ACC112 (cell line): ENCODE data around the gene MRPL21.
"Not testable (repeated sequence)": the region's sequence is repeated elsewhere in the genome, so short reads cannot be mapped to it uniquely, and the experiment has no call there.

ENCODE experiments used
- H2AFZ ChIP-seq: fragments of 200-600 bp; sonication (generic); one replicate; pipeline ENCODE4 v1.6.0; 2017; ENCODE audit warnings: antibody characterized with exemption, low read length; ENCODE audit not compliant: unreplicated experiment
- H3K27ac ChIP-seq: fragments of 200-600 bp; sonication (generic); 2 replicates; pipeline ENCODE4 v1.5.1; 2014; ENCODE audit warnings: low read depth, mild to moderate bottlenecking, antibody characterized with exemption, low read length, moderate library complexity
- H3K27me3 ChIP-seq: fragments of 200-600 bp; sonication (generic); 2 replicates; pipeline ENCODE4 v1.6.1; 2014; ENCODE audit warnings: mild to moderate bottlenecking, antibody characterized with exemption, low read length, moderate library complexity, mixed read lengths; ENCODE audit not compliant: insufficient read depth
- H3K36me3 ChIP-seq: fragments of 200-600 bp; sonication (generic); 2 replicates; pipeline ENCODE4 v1.6.1; 2016; ENCODE audit warnings: mild to moderate bottlenecking, antibody characterized with exemption, low read length, moderate library complexity, mixed read lengths; ENCODE audit not compliant: insufficient read depth
- H3K4me1 ChIP-seq: fragments of 200-600 bp; sonication (generic); one replicate; pipeline ENCODE4 v1.6.1; 2016; ENCODE audit warnings: low read length, mixed read lengths; ENCODE audit not compliant: insufficient read depth, unreplicated experiment, control insufficient read depth
- H3K4me3 ChIP-seq: fragments of 200-600 bp; sonication (generic); 2 replicates; pipeline ENCODE4 v1.5.1; 2014; ENCODE audit warnings: mild to moderate bottlenecking, low read depth, low read length
- H3K79me2 ChIP-seq: fragments of 200-600 bp; sonication (generic); one replicate; pipeline ENCODE4 v1.6.0; 2016; ENCODE audit warnings: low read length; ENCODE audit not compliant: control insufficient read depth, unreplicated experiment, insufficient read depth

MRPL21 gene

DNA sequence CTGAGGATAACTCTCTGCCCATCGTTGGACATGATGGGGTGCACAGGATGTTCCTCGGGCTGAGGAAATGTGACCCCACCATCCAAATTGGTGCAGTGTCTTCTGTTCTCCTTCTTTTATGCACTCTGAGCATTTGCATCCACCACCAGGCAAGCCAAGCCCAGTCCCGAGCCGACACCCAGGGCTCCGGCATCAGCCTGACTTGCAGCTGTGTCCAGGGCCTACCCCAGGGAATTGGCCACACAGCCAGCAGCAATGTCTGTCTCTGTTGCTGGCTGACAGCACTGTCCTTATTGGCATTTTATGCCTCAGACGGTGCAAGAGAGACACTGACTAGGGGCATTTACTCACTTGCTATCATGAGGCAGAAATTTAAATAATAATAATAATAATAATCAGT lies 36.6 kb downstream of the MRPL21 start:
- H3K27me3 ChIP-seq = no peaks in the 10 kb centered on the region

DNA sequence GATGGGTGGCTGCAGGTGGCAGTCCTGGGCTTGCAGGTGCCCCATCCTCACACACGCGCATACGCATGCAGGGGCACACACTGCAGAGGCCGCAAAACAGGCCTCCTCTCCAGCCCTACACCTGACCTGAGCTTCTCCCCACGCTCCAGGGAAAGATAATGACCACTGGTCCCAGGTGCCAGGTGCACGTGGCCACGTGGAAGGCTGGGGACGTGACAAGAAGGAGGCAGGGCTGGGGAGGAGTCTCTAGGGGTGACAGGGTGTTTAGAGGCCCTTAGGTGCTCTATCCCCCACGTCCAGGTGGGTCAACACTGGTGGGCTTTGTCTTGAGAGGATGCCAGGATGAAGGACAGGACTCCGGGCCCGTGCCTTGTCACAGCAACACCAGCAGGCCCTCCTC lies 38.4 kb downstream of the MRPL21 start:
- H3K27ac ChIP-seq = no peak overlapping the region
- H3K4me3 ChIP-seq = no peak overlapping the region
- no peaks in the 10 kb centered on the region for H3K79me2 ChIP-seq
- H3K4me1 ChIP-seq = no peaks in the 10 kb centered on the region
- no peak overlapping the region for H2AFZ ChIP-seq
- H3K36me3 ChIP-seq = no peaks in the 10 kb centered on the region
- H3K27me3 ChIP-seq = no peaks in the 10 kb centered on the region

More for the DNA sequence above, 36.6 kb downstream of the MRPL21 start:
- Histone ChIP-seq H3K4me3 (no peak overlapping the region), H2AFZ (no peak overlapping the region), H3K27ac (no peak overlapping the region), H3K36me3 (no peaks in the 10 kb centered on the region), H3K79me2 (no peaks in the 10 kb centered on the region), H3K4me1 (peaks cover 4% of the 10 kb centered on the region)

- no peak overlapping the region for H2AFZ ChIP-seq
- no peaks in the 10 kb centered on the region for H3K36me3 ChIP-seq
- no peak overlapping the region for H3K4me3 ChIP-seq
- no peaks in the 10 kb centered on the region for H3K4me1 ChIP-seq
- H3K79me2 ChIP-seq = no peaks in the 10 kb centered on the region
- H3K27me3 ChIP-seq = no peaks in the 10 kb centered on the region
- no peak overlapping the region for H3K27ac ChIP-seq
Measured at GRCh38 chr11:68863553-68864265, 39.9 kb downstream of the MRPL21 start.

- Histone ChIP-seq H3K36me3 (no peaks in the 10 kb centered on the region), H3K79me2 (no peaks in the 10 kb centered on the region), H3K4me3 (no peak overlapping the region), H3K27me3 (no peaks in the 10 kb centered on the region), H3K4me1 (peaks cover 4% of the 10 kb centered on the region), H2AFZ (no peak overlapping the region), H3K27ac (no peak overlapping the region)
Measured at GRCh38 chr11:68862421-68862820, 41.2 kb downstream of the MRPL21 start.

DNA sequence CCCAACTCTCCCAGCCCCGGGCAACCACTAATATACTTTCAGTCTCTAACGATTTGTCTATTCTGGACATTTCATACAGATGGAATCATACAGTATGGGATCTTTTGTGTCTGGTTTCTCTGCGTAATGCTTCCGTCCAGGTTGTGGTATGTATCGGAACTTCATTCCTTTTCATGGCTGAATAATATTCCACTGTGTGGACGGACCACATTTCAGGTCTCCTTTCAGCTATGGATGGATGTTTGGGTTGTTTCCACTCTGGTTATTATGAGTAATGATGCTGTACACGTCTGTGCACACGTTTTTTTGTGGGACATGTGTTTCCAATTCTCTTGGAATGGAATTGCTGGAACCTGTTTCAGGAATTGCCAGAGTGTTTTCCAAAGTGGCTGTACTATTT lies 44.5 kb downstream of the MRPL21 start:
- Histone ChIP-seq H3K4me3 (no peak overlapping the region), H3K27ac (no peak overlapping the region), H3K4me1 (peaks cover 17% of the 10 kb centered on the region), H3K36me3 (no peaks in the 10 kb centered on the region), H2AFZ (no peak overlapping the region), H3K79me2 (no peaks in the 10 kb centered on the region), H3K27me3 (peaks cover 6% of the 10 kb centered on the region)

DNA sequence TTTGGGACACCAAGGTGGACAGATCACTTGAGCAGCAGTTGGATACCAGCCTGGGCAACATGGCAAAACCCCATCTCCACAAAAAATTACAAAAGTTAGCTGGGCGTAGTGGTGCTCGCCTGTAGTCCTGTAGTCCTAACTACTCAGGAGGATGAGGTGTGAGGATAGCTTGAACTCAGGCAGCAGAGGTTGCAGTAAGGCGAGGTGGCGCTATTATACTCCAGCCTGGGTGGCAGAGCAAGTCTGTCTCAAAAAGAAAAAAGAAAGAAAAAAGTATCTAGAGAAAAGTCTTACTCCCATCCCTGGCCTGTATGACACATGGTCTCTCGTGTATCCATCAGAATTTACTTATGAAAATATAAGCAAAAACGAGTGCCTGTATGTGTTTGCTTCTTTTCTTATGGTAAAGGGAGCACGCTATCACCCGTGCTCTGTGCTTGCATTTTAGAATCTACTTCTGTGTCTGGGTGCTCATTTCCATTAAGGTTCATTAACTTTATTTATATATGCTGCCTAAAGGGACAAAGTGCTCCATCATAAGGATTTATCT lies 46.5 kb downstream of the MRPL21 start:
- Histone ChIP-seq H3K27me3 (peaks cover 23% of the 10 kb centered on the region), H3K4me3 (no peak overlapping the region), H3K4me1 (peaks cover 17% of the 10 kb centered on the region), H3K36me3 (no peaks in the 10 kb centered on the region), H2AFZ (no peak overlapping the region), H3K79me2 (no peaks in the 10 kb centered on the region), H3K27ac (no peak overlapping the region)

- not testable (repeated sequence) for H3K27ac ChIP-seq, H3K36me3 ChIP-seq, H3K4me3 ChIP-seq, H2AFZ ChIP-seq, H3K79me2 ChIP-seq
- peaks cover 17% of the 10 kb centered on the region for H3K4me1 ChIP-seq
- peaks cover 26% of the 10 kb centered on the region for H3K27me3 ChIP-seq
Measured at GRCh38 chr11:68856425-68857030, 47.1 kb downstream of the MRPL21 start.

- H3K27me3 ChIP-seq = peaks cover 26% of the 10 kb centered on the region
- no peaks in the 10 kb centered on the region for H3K36me3 ChIP-seq
- peak overlapping the region; percentile 68 for H3K4me3 ChIP-seq
- H3K27ac ChIP-seq = no peak overlapping the region
- peak overlapping the region; percentile 70 for H2AFZ ChIP-seq
- peaks cover 17% of the 10 kb centered on the region for H3K4me1 ChIP-seq
- H3K79me2 ChIP-seq = no peaks in the 10 kb centered on the region
Measured at GRCh38 chr11:68855205-68855981, 48.2 kb downstream of the MRPL21 start.

DNA sequence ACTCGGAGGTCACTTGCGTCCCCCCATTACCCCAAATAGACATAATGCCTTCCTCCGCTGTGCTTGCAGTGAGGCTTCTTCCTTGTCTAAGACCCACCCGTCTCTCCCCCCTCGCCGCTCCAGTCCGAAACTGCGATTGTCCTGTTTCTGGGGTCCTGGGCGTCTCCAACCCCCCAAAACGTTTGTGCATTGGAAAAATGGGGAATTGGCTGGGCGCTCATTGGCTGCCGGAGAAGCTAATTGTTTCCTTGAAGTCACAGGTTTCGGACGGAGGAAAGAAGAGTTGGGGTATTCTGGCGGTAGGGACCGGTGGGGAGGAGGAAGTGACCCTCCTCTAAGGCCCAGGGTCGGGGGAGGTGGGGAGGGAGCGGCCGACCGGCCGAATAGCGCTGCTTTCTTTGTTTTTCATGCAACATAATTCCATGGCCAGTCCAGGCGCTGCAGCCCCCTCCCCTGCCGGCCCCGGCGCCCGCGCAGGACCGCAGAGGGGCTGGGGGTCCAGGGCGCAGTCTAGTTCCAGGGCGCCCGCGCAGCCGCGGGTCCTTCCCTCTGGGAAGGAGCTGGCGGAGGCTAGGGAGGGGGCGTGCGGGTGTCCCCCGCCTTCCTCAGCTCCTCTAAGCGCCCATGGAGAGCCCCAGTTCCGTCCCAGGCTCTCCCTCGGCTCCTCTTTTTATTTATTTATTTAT lies 49.2 kb downstream of the MRPL21 start:
- Histone ChIP-seq H3K36me3 (no peaks in the 10 kb centered on the region), H3K79me2 (no peaks in the 10 kb centered on the region), H3K4me1 (peaks cover 17% of the 10 kb centered on the region), H2AFZ (no peak overlapping the region), H3K27me3 (peaks cover 26% of the 10 kb centered on the region), H3K27ac (no peak overlapping the region), H3K4me3 (peak overlapping the region; percentile 68)

- Histone ChIP-seq H3K79me2 (no peaks in the 10 kb centered on the region), H3K27ac (no peak overlapping the region), H3K4me1 (peaks cover 15% of the 10 kb centered on the region), H3K4me3 (no peak overlapping the region), H3K36me3 (no peaks in the 10 kb centered on the region), H3K27me3 (peaks cover 26% of the 10 kb centered on the region), H2AFZ (no peak overlapping the region)
Measured at GRCh38 chr11:68852628-68853027, 51.0 kb downstream of the MRPL21 start.
